Fibroblast of the aortic adventitia (primary cell): Measurements from ENCODE around the gene LONP2. TPM values are rescaled to one million over a fixed set of nuclear protein-coding genes. Genes with fewer than 3 reads are reported as not detected.
"Not testable (repeated sequence)": the region's sequence is repeated elsewhere in the genome, so short reads cannot be mapped to it uniquely, and the experiment has no call there.

Experiments used
- DNase-seq: peaks from one replicate; pipeline ENCODE4 v3.0.0-alpha.2; 2010; ENCODE audit warnings: low read depth
- H3K4me3 ChIP-seq: 2 replicates; pipeline ENCODE4 v1.5.1; 2011; ENCODE audit warnings: low read depth, mild to moderate bottlenecking, control low read depth, low read length, moderate library complexity
- total RNA-seq: library from RNA; depleted of rRNA; stranded (reverse); fragments of >200 nt; gene quantifications from 2 replicates; pipeline ENCODE4 v1.2.3, GENCODE V29; 2012; ENCODE audit warnings: low replicate concordance
- TF ChIP-seq, protein P1 (sequence below): IDR thresholded peaks from 2 replicates; pipeline ENCODE4 v1.5.1; 2011; ENCODE audit warnings: mild to moderate bottlenecking, low read length, control low read depth, inconsistent platforms; ENCODE audit not compliant: insufficient read depth

The LONP2 gene
- total RNA-seq, 1 donor, result 49.3 TPM

DNA sequence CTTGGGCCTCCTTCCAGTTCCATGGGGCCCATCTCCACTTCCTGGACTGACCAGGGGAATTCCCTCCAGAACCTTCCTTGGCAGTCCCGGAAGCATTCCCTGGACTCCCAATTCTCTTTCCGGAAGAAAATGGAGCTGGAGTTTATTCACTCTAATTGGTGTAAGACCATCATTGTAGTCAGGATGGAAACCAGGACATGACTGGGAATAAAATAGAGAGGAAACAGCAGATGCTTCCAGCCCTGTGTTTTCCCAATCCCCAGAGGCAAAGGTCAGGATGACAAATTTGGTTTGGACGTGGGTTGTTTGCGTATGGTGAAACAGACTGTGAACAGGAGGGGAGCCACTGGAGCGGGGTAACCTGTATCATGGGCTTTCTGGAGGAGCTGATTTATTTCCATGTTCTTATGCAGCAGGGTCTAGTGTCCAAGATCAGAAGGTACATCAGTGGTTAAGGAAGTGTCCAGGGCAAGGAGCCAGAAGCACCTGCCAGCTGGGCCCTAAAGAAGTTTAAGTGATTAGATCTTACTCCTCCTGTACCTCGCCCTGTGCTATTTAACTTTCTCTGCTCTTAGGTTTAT is 8.5 kb upstream of the LONP2 start:
- no peak for DNase-seq
- TF ChIP-seq, protein P1, sequence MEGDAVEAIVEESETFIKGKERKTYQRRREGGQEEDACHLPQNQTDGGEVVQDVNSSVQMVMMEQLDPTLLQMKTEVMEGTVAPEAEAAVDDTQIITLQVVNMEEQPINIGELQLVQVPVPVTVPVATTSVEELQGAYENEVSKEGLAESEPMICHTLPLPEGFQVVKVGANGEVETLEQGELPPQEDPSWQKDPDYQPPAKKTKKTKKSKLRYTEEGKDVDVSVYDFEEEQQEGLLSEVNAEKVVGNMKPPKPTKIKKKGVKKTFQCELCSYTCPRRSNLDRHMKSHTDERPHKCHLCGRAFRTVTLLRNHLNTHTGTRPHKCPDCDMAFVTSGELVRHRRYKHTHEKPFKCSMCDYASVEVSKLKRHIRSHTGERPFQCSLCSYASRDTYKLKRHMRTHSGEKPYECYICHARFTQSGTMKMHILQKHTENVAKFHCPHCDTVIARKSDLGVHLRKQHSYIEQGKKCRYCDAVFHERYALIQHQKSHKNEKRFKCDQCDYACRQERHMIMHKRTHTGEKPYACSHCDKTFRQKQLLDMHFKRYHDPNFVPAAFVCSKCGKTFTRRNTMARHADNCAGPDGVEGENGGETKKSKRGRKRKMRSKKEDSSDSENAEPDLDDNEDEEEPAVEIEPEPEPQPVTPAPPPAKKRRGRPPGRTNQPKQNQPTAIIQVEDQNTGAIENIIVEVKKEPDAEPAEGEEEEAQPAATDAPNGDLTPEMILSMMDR, result no peak
- no peak overlapping the region for H3K4me3 ChIP-seq

GRCh38 chr16:48236286-48236685 is 7.8 kb upstream of the LONP2 start:
- H3K4me3 ChIP-seq, result no peak overlapping the region
- TF ChIP-seq, protein P1, result no peak
- no peak for DNase-seq

- not testable (repeated sequence) for DNase-seq, H3K4me3 ChIP-seq
Observed at GRCh38 chr16:48240147-48240546, 4.0 kb upstream of the LONP2 start.

DNA sequence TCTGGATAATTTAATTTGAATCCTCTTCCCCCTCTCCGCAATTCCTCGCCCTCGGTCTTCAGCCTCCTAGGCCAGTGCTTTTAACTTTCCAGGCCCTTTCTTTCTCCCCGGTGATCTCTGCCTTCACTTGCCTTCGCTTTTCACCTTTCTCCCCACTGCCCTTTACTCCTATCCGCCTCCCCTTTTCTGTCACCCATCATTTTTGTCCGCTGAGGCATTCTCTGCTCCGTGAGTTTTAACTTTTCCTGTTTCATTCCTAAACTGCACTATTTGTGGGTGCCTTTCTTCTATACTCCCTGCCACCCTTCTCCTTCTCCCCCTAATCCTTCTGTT is 729 bp downstream of the LONP2 start:
- TF ChIP-seq, protein P1, result no peak
- DNase-seq, result peak; percentile 20

DNA sequence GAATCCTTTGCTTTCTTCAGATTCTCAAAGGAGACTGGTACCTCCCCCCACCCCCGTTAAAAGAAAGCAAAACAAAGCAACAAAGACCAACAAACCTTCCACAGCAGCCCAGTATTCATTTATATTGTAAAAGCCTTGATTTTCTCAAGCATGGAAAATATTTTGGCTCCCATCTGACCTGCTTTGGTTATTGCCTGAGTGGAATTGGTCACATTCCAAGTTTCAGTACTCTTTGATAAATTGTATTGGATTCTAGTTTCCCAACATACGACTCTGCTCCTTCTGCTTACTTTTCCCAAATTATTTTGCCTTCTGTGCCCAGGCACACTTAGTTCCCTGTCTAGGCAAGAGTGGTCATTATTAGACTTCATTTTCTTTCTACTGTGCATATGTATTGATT is 2.0 kb downstream of the LONP2 start:
- H3K4me3 ChIP-seq, result peak overlapping the region; percentile 91
- peak; percentile 68 for DNase-seq
- TF ChIP-seq, protein P1, result no peak

More for the DNA sequence above, 729 bp downstream of the LONP2 start:
- peak overlapping the region; percentile 91 for H3K4me3 ChIP-seq

DNA sequence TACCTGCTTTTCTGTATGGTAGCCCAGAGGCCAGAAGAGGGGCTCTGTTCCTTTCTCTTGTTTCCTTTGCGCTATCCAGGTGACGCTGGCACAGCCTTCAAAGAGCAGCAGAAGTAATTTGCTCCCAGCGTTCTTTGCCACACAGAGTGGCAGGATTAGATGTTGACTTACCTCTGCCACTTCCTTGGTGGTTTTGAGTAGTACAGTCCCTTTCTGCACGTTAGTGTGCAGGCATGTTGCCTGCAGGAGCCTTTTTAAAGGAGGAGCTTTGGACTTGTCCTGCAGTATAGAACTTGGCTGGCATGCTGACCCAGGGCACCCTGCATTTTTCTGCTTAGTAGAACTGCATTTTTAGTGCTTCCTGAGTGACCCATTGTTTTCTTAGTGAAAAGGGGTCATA is 3.2 kb downstream of the LONP2 start, which contains the start of gene ABCC11:
Gene ABCC11, minus strand, starts transcription at position 229 of the 400 bp plus-strand sequence. CDS start 15,618 bp downstream, outside the sequence.
- TF ChIP-seq, protein P1, result no peak
- no peak for DNase-seq
- no peak within 1 kb of the TSS for H3K4me3 ChIP-seq

DNA sequence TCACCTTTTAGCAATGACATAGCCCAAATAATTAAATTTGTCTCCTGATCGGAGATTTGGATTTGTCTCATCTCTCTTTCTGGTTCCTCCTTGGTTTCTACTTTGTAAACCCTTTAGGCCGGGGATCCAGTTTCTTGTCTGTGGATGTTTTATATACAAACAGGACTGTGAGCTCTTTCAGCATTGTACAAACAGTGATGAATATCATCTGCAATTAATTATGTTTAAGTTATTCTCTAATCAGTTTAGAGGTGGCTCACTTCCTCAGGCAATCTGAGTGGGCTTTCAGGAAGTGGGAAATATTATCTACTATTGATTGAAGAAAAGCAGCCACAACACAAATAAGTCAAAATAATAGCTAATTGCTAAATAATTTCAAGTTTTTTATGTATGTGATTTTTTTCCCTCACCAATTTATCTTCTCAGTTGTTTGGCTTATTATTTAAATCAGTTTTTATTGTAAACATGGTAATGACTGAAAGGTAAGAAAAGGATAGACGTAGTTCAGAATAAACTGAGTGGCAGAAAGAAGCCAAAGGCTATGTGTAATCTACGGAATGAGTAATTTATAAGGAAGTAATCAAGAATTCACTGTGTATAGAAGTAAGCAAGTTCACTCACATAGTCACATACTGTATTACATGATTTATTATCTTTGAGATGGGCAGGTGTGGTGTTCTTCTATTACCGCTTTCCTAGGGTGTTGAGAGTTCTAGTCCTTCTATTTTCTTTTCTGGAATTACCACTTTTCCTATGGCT is 6.6 kb downstream of the LONP2 start:
- no peak overlapping the region for H3K4me3 ChIP-seq
- no peak for DNase-seq
- TF ChIP-seq, protein P1, result no peak
